Gastroesophageal sphincter (tissue), 3 donors: ENCODE results near the gene KCTD16.

Experiments
- EP300 ChIP-seq: sonication (generic); formaldehyde crosslinking; IDR thresholded peaks from one replicate; pipeline ENCODE4 v1.6.1; 2017; ENCODE audit warnings: antibody characterized with exemption, mild to moderate bottlenecking
- POLR2A ChIP-seq, 2 donors: fragments of 450-650 bp; IDR thresholded peaks; one replicate each; pipeline ENCODE4 v1.6.1; 2017; ENCODE audit warnings: antibody characterized with exemption in 2 of 2, mild to moderate bottlenecking in 2 of 2, moderate library complexity in 1 of 2
- POLR2AphosphoS5 ChIP-seq: sonication (generic); formaldehyde crosslinking; IDR thresholded peaks from one replicate; pipeline ENCODE4 v1.6.1; 2017; ENCODE audit warnings: antibody characterized with exemption
- TF ChIP-seq, protein P1 (sequence below), 4 experiments: fragments of 200-600 bp in 2 of 4; fragments of 450-650 bp in 2 of 4; sonication (generic) in 1 of 4; IDR thresholded peaks; one replicate each; pipeline ENCODE4 v1.5.1; 2017 to 2019; ENCODE audit warnings: antibody characterized with exemption in 4 of 4, mild to moderate bottlenecking in 2 of 4, moderate library complexity in 2 of 4

- TF ChIP-seq, protein P1, sequence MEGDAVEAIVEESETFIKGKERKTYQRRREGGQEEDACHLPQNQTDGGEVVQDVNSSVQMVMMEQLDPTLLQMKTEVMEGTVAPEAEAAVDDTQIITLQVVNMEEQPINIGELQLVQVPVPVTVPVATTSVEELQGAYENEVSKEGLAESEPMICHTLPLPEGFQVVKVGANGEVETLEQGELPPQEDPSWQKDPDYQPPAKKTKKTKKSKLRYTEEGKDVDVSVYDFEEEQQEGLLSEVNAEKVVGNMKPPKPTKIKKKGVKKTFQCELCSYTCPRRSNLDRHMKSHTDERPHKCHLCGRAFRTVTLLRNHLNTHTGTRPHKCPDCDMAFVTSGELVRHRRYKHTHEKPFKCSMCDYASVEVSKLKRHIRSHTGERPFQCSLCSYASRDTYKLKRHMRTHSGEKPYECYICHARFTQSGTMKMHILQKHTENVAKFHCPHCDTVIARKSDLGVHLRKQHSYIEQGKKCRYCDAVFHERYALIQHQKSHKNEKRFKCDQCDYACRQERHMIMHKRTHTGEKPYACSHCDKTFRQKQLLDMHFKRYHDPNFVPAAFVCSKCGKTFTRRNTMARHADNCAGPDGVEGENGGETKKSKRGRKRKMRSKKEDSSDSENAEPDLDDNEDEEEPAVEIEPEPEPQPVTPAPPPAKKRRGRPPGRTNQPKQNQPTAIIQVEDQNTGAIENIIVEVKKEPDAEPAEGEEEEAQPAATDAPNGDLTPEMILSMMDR (IDR thresholded peaks at IDR 0.05): no peak
- TF ChIP-seq POLR2A (IDR thresholded peaks at IDR 0.05): no peak
- TF ChIP-seq POLR2AphosphoS5: no peak
- TF ChIP-seq EP300: no peak
These were observed 142.6 kb downstream of the KCTD16 start for GRCh38 chr5:144313147-144313726.
